IPS DF 4.7 (cell line): ENCODE results near the gene RRAGD.
"Not testable (repeated sequence)": the region's sequence is repeated elsewhere in the genome, so short reads cannot be mapped to it uniquely, and the experiment has no call there.

ENCODE experiments used
- DNase-seq: peaks from one replicate; pipeline ENCODE4 v3.0.0-alpha.2; 2013; ENCODE audit warnings: low spot score; ENCODE audit errors: extremely low read depth

Gene RRAGD

GRCh38 chr6:89411145-89412070 is 665 bp downstream of the RRAGD start:
- no peak for DNase-seq

- no peak for DNase-seq
Measured at GRCh38 chr6:89410788-89411144, 1.3 kb downstream of the RRAGD start.

- DNase-seq = no peak
Measured at GRCh38 chr6:89410231-89410761, 1.8 kb downstream of the RRAGD start.

GRCh38 chr6:89409461-89410035 is 2.5 kb downstream of the RRAGD start:
- no peak for DNase-seq

GRCh38 chr6:89406141-89406540 is 5.9 kb downstream of the RRAGD start:
- no peak for DNase-seq

GRCh38 chr6:89404512-89404911 is 7.6 kb downstream of the RRAGD start:
- no peak for DNase-seq

GRCh38 chr6:89402776-89403175 is 9.3 kb downstream of the RRAGD start:
- no peak for DNase-seq

GRCh38 chr6:89400912-89401399 is 11.1 kb downstream of the RRAGD start:
- DNase-seq = no peak

- DNase-seq = no peak
Measured at GRCh38 chr6:89400050-89400449, 12.0 kb downstream of the RRAGD start.

- no peak for DNase-seq
Measured at GRCh38 chr6:89398762-89399525, 13.1 kb downstream of the RRAGD start.

GRCh38 chr6:89397884-89398283 is 14.2 kb downstream of the RRAGD start:
- DNase-seq = not testable (repeated sequence)

- DNase-seq = no peak
Measured at GRCh38 chr6:89393659-89394058, 18.4 kb downstream of the RRAGD start.

GRCh38 chr6:89392823-89393222 is 19.2 kb downstream of the RRAGD start:
- no peak for DNase-seq

GRCh38 chr6:89388846-89389245 is 23.2 kb downstream of the RRAGD start:
- DNase-seq = no peak

- DNase-seq = no peak
Measured at GRCh38 chr6:89387516-89388201, 24.4 kb downstream of the RRAGD start.

GRCh38 chr6:89386917-89387491 is 25.1 kb downstream of the RRAGD start:
- DNase-seq = no peak

- DNase-seq = no peak
Measured at GRCh38 chr6:89385846-89386245, 26.2 kb downstream of the RRAGD start.

GRCh38 chr6:89385156-89385667 is 26.9 kb downstream of the RRAGD start:
- no peak for DNase-seq

- DNase-seq = no peak
Measured at GRCh38 chr6:89381031-89381430, 31.0 kb downstream of the RRAGD start.

- DNase-seq = no peak
Measured at GRCh38 chr6:89379281-89379680, 32.8 kb downstream of the RRAGD start.

GRCh38 chr6:89378628-89379027 is 33.4 kb downstream of the RRAGD start:
- DNase-seq = no peak
